ENCODE measurements around the gene ZSCAN5A. TPM values are rescaled to one million over a fixed set of nuclear protein-coding genes. Genes with fewer than 3 reads are reported as not detected.

ZSCAN5A gene
- total and polyA plus RNA-seq, 9 of the 15 experiments (the other 6 are each of a cell fraction or from before 2014, with no cell fraction given) = 5.8 to 15.3 (median 11.8) TPM

DNA sequence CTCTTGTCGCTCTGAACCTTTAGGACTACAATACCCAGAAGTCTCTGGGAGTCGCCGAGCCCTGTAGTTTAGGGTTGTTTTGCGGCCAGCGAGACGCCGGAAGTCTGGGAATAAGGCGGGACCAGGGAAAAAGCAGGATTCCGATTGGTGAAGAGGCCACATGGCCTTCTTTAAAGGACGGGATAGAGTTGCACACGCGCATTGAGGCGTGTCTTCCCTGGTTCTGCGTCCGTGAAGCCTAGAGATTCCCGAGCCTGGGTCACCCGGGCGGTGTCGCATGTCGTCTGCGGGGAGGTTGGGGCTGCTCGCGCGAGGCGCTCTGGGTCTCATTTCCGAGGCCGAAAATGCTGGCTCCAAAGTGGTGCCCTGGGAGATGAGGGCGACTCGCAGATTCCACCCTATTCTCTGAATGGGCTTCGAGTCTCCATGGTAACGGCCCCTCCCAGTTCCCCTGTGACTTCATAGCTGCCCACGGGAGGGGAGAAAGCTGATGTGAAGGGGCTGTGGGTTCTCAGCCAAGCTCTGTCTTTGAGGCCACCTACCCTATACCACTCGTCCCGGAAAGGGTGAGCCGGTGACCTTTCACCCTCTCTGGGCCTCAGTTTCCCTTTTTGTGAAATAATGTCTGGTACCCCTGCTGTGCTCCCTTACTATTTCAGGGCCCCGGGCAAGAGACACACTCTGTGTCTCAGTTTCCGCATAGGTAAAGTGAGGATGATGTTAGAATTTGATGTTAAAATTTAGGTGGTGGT, 614 bp upstream of the ZSCAN5A start (continued):
- TF ChIP-seq, protein P1, sequence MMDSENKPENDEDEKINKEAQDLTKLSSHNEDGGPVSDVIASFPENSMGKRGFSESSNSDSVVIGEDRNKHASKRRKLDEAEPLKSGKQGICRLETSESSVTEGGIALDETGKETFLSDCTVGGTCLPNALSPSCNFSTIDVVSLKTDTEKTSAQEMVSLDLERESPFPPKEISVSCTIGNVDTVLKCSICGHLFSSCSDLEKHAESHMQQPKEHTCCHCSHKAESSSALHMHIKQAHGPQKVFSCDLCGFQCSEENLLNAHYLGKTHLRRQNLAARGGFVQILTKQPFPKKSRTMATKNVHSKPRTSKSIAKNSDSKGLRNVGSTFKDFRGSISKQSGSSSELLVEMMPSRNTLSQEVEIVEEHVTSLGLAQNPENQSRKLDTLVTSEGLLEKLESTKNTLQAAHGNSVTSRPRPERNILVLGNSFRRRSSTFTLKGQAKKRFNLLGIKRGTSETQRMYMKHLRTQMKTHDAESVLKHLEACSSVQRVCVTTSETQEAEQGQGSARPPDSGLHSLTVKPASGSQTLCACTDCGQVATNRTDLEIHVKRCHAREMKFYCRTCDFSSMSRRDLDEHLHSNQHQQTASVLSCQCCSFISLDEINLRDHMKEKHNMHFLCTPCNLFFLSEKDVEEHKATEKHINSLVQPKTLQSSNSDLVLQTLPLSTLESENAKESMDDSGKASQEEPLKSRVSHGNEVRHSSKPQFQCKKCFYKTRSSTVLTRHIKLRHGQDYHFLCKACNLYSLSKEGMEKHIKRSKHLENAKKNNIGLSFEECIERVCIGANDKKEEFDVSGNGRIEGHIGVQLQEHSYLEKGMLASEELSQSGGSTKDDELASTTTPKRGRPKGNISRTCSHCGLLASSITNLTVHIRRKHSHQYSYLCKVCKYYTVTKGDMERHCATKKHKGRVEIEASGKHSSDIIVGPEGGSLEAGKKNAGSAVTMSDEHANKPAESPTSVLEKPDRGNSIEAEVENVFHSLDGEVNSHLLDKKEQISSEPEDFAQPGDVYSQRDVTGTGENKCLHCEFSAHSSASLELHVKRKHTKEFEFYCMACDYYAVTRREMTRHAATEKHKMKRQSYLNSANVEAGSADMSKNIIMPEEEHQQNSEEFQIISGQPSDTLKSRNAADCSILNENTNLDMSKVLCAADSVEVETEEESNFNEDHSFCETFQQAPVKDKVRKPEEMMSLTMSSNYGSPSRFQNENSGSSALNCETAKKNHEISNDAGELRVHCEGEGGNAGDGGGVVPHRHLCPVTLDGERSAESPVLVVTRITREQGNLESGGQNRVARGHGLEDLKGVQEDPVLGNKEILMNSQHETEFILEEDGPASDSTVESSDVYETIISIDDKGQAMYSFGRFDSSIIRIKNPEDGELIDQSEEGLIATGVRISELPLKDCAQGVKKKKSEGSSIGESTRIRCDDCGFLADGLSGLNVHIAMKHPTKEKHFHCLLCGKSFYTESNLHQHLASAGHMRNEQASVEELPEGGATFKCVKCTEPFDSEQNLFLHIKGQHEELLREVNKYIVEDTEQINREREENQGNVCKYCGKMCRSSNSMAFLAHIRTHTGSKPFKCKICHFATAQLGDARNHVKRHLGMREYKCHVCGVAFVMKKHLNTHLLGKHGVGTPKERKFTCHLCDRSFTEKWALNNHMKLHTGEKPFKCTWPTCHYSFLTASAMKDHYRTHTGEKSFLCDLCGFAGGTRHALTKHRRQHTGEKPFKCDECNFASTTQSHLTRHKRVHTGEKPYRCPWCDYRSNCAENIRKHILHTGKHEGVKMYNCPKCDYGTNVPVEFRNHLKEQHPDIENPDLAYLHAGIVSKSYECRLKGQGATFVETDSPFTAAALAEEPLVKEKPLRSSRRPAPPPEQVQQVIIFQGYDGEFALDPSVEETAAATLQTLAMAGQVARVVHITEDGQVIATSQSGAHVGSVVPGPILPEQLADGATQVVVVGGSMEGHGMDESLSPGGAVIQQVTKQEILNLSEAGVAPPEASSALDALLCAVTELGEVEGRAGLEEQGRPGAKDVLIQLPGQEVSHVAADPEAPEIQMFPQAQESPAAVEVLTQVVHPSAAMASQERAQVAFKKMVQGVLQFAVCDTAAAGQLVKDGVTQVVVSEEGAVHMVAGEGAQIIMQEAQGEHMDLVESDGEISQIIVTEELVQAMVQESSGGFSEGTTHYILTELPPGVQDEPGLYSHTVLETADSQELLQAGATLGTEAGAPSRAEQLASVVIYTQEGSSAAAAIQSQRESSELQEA (IDR thresholded peaks at IDR 0.05; ENCODE audit: low read depth) = no peak
- TF ChIP-seq, protein P2, sequence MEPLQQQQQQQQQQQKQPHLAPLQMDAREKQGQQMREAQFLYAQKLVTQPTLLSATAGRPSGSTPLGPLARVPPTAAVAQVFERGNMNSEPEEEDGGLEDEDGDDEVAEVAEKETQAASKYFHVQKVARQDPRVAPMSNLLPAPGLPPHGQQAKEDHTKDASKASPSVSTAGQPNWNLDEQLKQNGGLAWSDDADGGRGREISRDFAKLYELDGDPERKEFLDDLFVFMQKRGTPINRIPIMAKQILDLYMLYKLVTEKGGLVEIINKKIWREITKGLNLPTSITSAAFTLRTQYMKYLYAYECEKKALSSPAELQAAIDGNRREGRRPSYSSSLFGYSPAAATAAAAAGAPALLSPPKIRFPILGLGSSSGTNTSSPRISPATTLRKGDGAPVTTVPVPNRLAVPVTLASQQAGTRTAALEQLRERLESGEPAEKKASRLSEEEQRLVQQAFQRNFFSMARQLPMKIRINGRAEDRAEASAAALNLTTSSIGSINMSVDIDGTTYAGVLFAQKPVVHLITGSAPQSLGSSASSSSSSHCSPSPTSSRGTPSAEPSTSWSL (CRISPR knock-in tag; IDR thresholded peaks at IDR 0.05; ENCODE audit: borderline replicate concordance) = no peak
- TF ChIP-seq RUNX1 (IDR thresholded peaks at IDR 0.05; ENCODE audit: low read depth) = no peak
- TF ChIP-seq, protein P3, sequence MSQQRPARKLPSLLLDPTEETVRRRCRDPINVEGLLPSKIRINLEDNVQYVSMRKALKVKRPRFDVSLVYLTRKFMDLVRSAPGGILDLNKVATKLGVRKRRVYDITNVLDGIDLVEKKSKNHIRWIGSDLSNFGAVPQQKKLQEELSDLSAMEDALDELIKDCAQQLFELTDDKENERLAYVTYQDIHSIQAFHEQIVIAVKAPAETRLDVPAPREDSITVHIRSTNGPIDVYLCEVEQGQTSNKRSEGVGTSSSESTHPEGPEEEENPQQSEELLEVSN (IDR thresholded peaks at IDR 0.05; ENCODE audit: borderline replicate concordance in 1 of 2, extremely low read depth in 1 of 2, insufficient read depth in 1 of 2, insufficient read length in 1 of 2, low read depth in 1 of 2, low read length in 1 of 2, poor library complexity in 1 of 2, severe bottlenecking in 1 of 2) = peak; percentile 30 to 46
- TF ChIP-seq PURB (CRISPR knock-in tag; IDR thresholded peaks at IDR 0.05; ENCODE audit: low read depth) = no peak
- TF ChIP-seq TRIM28 (IDR thresholded peaks at IDR 0.05) = no peak
- TF ChIP-seq YBX1 (IDR thresholded peaks at IDR 0.05) = no peak
- no peak for TF ChIP-seq SLC30A9 (CRISPR knock-in tag; IDR thresholded peaks at IDR 0.05)
- TF ChIP-seq HLTF (IDR thresholded peaks at IDR 0.05) = no peak

All from K562 (cell line).